VCaP (cell line): Measurements from ENCODE around the gene TMEM59L.

Experiments used
- H3K27ac ChIP-seq: fragments of 450-650 bp; 2 replicates; pipeline ENCODE4 v1.5.1; 2017
- TF ChIP-seq, protein P1 (sequence below): fragments of 450-650 bp; conservative IDR thresholded peaks from 2 replicates; pipeline ENCODE4 v1.5.1; 2017; ENCODE audit warnings: mild to moderate bottlenecking, moderate library complexity

Gene TMEM59L

DNA sequence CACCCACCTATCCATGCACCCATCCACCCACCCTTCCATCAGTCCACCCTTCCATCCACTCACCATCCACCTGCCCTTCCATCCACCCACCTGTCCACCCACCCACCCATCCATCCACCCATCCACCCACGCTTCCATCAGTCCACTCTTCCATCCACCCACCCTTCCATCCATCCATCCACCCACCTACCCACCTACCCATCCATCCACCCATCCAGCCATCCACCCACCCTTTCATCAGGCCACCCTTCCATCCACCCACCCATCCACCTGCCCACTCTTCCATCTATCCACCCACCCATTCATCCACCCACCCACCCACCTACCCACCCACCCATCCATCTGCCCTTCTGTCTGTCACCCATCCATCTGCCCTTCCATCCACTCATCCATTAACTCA lies 41.2 kb downstream of the TMEM59L start:
- H3K27ac ChIP-seq, result no peak overlapping the region
- TF ChIP-seq, protein P1, sequence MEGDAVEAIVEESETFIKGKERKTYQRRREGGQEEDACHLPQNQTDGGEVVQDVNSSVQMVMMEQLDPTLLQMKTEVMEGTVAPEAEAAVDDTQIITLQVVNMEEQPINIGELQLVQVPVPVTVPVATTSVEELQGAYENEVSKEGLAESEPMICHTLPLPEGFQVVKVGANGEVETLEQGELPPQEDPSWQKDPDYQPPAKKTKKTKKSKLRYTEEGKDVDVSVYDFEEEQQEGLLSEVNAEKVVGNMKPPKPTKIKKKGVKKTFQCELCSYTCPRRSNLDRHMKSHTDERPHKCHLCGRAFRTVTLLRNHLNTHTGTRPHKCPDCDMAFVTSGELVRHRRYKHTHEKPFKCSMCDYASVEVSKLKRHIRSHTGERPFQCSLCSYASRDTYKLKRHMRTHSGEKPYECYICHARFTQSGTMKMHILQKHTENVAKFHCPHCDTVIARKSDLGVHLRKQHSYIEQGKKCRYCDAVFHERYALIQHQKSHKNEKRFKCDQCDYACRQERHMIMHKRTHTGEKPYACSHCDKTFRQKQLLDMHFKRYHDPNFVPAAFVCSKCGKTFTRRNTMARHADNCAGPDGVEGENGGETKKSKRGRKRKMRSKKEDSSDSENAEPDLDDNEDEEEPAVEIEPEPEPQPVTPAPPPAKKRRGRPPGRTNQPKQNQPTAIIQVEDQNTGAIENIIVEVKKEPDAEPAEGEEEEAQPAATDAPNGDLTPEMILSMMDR, result no peak

DNA sequence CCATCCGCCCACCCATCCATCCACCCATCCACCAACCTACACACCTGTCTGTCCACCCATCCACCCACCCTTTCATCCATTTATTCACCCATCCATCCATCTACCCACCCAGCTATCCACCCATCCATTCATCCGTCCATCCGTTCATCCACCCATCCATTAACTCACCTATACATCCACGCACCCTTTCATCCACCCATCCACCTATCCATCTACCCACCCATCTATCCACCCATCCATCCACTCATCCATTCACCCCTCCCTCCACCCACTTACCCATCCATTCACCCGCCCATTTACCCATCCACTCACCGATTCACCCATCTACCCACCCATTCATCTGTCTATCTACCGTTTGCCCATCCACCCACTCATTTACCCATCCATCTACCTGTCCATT lies 41.8 kb downstream of the TMEM59L start:
- TF ChIP-seq, protein P1, result no peak
- H3K27ac ChIP-seq, result no peak overlapping the region

DNA sequence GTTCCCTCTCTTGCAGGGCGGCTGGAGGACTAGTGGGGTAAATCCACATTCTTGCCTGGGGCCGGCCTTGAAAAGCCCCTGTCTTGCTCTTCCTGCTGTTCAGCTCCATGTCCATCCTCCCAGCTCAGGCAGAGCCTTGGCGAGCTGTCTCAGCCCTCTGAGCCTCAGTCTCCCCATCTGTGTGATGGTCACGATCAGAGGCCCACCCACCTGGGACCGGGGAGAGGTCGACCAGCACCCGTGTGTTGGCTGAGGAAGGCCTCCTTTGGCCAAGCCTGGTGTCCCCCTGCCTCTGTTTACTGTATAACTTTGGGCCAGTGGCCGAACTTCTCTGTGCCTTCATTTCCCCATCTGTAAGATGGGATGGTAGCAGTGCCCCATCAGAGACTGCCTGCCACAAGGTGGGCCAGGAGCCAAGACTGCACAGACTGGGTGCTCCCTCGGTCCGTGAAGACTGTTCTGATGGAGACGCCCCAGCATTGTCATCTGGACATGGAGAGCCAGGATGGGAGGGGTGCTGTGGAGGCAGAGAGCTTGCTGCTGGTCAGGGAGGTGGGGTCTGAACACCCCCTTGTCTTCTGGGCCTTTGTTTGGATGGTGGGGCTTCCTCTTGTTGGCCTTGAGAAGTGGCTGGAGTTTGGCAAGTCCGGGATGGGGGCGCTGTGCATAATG lies 42.6 kb downstream of the TMEM59L start:
- TF ChIP-seq, protein P1, result no peak
- no peak overlapping the region for H3K27ac ChIP-seq

DNA sequence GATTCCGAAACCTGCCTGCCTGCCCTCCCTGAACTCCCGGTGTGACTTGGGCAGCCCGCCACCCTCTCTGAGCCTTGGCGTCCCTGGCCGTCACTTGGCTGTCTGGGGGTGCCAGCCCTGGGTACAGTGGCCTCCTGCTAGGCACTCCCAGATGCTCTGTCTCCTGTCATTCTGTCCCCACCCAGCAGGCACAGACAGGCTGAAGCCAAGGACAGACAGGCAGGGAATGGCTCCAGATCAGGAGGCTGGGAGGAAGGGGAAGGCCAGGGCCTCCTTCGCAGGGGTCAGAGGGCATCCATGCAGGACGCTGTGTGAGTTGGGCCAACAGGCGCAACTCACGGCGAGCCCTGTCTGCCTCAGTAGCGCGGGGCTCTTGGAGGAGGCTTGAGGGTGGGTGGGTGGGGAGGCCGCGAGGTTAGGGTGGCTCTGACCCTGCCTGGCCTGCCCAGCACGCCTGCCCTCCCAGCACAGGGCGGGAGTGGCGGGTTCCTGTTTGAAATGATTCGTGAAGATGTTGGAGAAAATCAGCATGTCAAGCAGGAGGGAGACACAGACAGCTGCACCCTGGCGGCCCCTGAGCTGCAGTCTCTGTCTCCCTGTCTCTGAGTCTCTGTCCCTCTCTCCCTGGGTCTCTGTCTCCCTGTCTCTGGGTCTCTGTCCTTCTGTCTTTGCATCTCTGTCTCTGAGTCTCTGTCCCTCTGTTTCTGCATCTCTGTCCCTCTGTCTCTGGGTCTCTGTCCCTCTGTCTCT lies 43.8 kb downstream of the TMEM59L start:
- H3K27ac ChIP-seq, result no peak overlapping the region

DNA sequence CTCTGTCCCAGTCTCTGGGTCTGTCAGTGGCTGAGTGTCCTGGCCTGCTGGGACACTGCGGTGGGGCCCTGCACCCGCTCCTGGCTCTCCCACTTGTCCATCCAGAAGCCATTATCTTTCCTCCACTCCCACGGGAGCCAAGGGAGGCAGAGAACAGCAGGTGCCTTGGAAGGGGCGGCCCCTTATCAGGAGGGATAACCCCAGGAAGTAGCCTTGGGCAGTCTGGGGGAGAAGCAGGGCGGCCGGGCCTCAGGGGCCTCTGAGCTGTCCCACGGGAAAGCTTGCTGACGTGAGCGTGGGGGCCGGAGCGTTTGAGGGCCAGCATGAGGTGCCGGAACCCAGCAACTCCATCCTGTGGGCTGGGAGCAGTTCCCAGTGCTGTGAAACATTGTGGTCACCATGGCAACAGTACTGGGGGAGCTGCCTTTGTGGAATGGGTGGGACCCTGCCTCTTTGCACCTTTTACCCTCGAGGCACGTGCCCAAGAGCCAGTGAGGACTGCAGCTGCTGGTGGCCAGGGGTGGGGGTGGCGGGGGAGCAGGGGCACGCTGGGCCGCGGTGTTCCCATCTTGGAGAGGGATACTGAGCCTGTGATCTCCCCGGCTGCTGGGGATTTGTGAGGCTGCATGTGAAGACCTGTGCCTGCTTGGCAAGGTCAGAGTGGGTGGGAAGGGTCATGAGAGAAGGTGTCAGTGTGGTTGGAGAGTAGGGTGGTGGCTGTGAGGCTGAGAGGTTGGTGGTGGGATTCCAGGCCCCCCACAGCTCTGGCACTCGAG lies 45.1 kb downstream of the TMEM59L start:
- H3K27ac ChIP-seq, result no peak overlapping the region
- TF ChIP-seq, protein P1, result no peak

More for the DNA sequence above, 43.8 kb downstream of the TMEM59L start:
- TF ChIP-seq, protein P1, result no peak

DNA sequence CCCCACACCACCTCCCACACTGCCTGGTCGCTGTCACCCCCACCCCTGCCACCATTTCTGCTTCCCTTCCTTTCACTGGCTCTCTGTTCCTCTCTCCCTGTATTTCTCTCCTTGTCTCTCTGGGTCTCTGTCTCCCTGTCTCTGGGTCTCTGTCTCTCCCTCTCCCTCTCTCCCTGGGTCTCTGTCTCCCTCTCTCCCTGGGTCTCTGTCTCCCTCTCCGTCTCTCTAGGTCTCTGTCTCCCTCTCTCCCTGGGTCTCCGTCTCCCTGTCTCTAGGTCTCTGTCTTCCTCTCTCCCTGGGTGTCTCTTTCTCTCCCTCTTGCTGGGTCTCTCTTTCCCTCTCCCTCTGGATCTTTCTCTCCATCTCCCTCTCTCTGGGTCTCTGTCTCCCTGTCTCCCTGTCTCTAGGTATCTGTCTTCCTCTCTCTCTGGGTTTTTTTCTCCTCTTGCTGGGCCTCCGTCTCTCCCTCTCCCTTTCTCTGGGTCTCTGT lies 45.7 kb downstream of the TMEM59L start:
- H3K27ac ChIP-seq, result no peak overlapping the region
- TF ChIP-seq, protein P1, result no peak
